Sciatic nerve (tissue), 2 donors: Measurements from ENCODE around the gene ABTB2. TPM values are rescaled to one million over a fixed set of nuclear protein-coding genes. Genes with fewer than 3 reads are reported as not detected.

ENCODE experiments used
- ATAC-seq: fragments of 200-7000 bp; cut with Tn5 transposase; one replicate; pipeline ENCODE4 v1.9.1; 2020; ENCODE audit warnings: mild to moderate bottlenecking, moderate library complexity
- DNase-seq: peaks from one replicate; pipeline ENCODE4 v3.0.0-alpha.2; 2020; ENCODE audit warnings: low spot score
- intact Hi-C: fragments of 100-400 bp; cut with DNase I; formaldehyde crosslinking; loops from one replicate; pipeline ENCODE4 v1.14.2; 2022
- total RNA-seq: library from RNA; stranded (reverse); fragmentation: NEBNext Ultra II Directional; extraction: Animal tissue kit (Norgen Biotek cat#: 25700); gene quantifications from one replicate; pipeline ENCODE4 v1.2.1, GENCODE V29; 2021
- donor health status: DM: no; HTN: no; CAD: no.
- donor health status: DM: no; HTN: no; CAD: no.

Gene ABTB2
- total RNA-seq, 1 donor from 2014 or later: 10.5 TPM

- intact Hi-C loops: no loop called here
- no peak for DNase-seq
- ATAC-seq: no peak
Observed at GRCh38 chr11:34132261-34132965, 225.4 kb downstream of the ABTB2 start.

GRCh38 chr11:34128824-34129223 lies 229.0 kb downstream of the ABTB2 start:
- ATAC-seq: no peak
- intact Hi-C loops: no loop called here
- DNase-seq: no peak

- DNase-seq: no peak
- intact Hi-C loops: no loop called here
- no peak for ATAC-seq
Observed at GRCh38 chr11:34126959-34127848, 230.6 kb downstream of the ABTB2 start.

GRCh38 chr11:34124885-34125668 lies 232.7 kb downstream of the ABTB2 start:
- no peak for DNase-seq
- no peak for ATAC-seq
- intact Hi-C loops: no loop called here

- no peak for DNase-seq
- no peak for ATAC-seq
- intact Hi-C loops: no loop called here
Observed at GRCh38 chr11:34120651-34121050, 237.2 kb downstream of the ABTB2 start.

GRCh38 chr11:34114471-34114870 lies 243.3 kb downstream of the ABTB2 start:
- ATAC-seq (no peak), DNase-seq (no peak)
- intact Hi-C loops: no loop called here

GRCh38 chr11:34114014-34114413 lies 243.8 kb downstream of the ABTB2 start:
- no peak for ATAC-seq
- no peak for DNase-seq
- intact Hi-C loops: no loop called here

- DNase-seq (no peak), ATAC-seq (no peak)
- intact Hi-C loops: no loop called here
Observed at GRCh38 chr11:34111722-34112270, 246.0 kb downstream of the ABTB2 start.

GRCh38 chr11:34105957-34106504 lies 251.8 kb downstream of the ABTB2 start:
- intact Hi-C loops: no loop called here
- no peak for DNase-seq
- ATAC-seq: no peak

- DNase-seq (peak; percentile 98), ATAC-seq (peak; percentile 99)
- intact Hi-C loops: no loop called here
Observed at GRCh38 chr11:34105079-34105956, 252.5 kb downstream of the ABTB2 start, which contains the start of gene NAT10. Gene NAT10 (plus strand): TSS chr11:34105629. CDS start chr11:34108226, 2,597 bp downstream.

GRCh38 chr11:34104680-34105078 lies 253.1 kb downstream of the ABTB2 start:
- DNase-seq (no peak), ATAC-seq (no peak)
- intact Hi-C loops: no loop called here

Other genes starting within 250 kb of the ABTB2 start
- 82.6 TPM for gene CAT, start 80.9 kb upstream of the ABTB2 start, total RNA-seq
- gene ELF5, start 155.8 kb upstream of the ABTB2 start, total RNA-seq: not detected